HG02610 (cell line): Measurements from ENCODE around the gene RB1.
"Not testable (repeated sequence)": the region's sequence is repeated elsewhere in the genome, so short reads cannot be mapped to it uniquely, and the experiment has no call there.

Source experiments
- ATAC-seq: cut with Tn5 transposase; IDR thresholded peaks from one replicate; pipeline ENCODE4 v1.9.1; 2021; ENCODE audit warnings: mild to moderate bottlenecking, moderate library complexity; ENCODE audit not compliant: unreplicated experiment

RB1 gene

GRCh38 chr13:48346583-48346982, 43.0 kb downstream of the RB1 start:
- peak; percentile 56 for ATAC-seq

- no peak for ATAC-seq
These were observed 46.0 kb downstream of the RB1 start for GRCh38 chr13:48349525-48349924.

- ATAC-seq = no peak
These were observed 50.0 kb downstream of the RB1 start for GRCh38 chr13:48353590-48353989.

GRCh38 chr13:48355524-48355923, 52.0 kb downstream of the RB1 start:
- ATAC-seq = not testable (repeated sequence)

- ATAC-seq = no peak
These were observed 53.2 kb downstream of the RB1 start for GRCh38 chr13:48356750-48357149.

GRCh38 chr13:48369988-48370387, 66.4 kb downstream of the RB1 start:
- no peak for ATAC-seq

GRCh38 chr13:48370815-48371214, 67.3 kb downstream of the RB1 start:
- no peak for ATAC-seq

- ATAC-seq = peak; percentile 72
These were observed 74.3 kb downstream of the RB1 start for GRCh38 chr13:48377857-48378256.

- no peak for ATAC-seq
These were observed 77.0 kb downstream of the RB1 start for GRCh38 chr13:48380581-48380980.

GRCh38 chr13:48383384-48383783, 79.8 kb downstream of the RB1 start:
- no peak for ATAC-seq

GRCh38 chr13:48386816-48387215, 83.3 kb downstream of the RB1 start:
- no peak for ATAC-seq

GRCh38 chr13:48391257-48391656, 87.7 kb downstream of the RB1 start:
- no peak for ATAC-seq

GRCh38 chr13:48393030-48393697, 89.6 kb downstream of the RB1 start:
- ATAC-seq = no peak

GRCh38 chr13:48393698-48394085, 90.1 kb downstream of the RB1 start:
- no peak for ATAC-seq

- no peak for ATAC-seq
These were observed 94.2 kb downstream of the RB1 start for GRCh38 chr13:48397744-48398143.

GRCh38 chr13:48398450-48399095, 95.0 kb downstream of the RB1 start:
- ATAC-seq = no peak

- no peak for ATAC-seq
These were observed 96.6 kb downstream of the RB1 start for GRCh38 chr13:48400090-48400694.

- ATAC-seq = peak; percentile 35
These were observed 97.3 kb downstream of the RB1 start for GRCh38 chr13:48400850-48401291.

- ATAC-seq = no peak
These were observed 97.9 kb downstream of the RB1 start for GRCh38 chr13:48401480-48401879.

- peak; percentile 47 for ATAC-seq
These were observed 98.9 kb downstream of the RB1 start for GRCh38 chr13:48402325-48402932.

- ATAC-seq = peak; percentile 77
These were observed 99.6 kb downstream of the RB1 start for GRCh38 chr13:48403151-48403631.

GRCh38 chr13:48403913-48404312, 100.4 kb downstream of the RB1 start:
- ATAC-seq = no peak
